HG03066 (cell line): ENCODE measurements around the gene ELP4.
"Not testable (repeated sequence)": the region's sequence is repeated elsewhere in the genome, so short reads cannot be mapped to it uniquely, and the experiment has no call there.

Experiments used
- ATAC-seq: cut with Tn5 transposase; IDR thresholded peaks from one replicate; pipeline ENCODE4 v1.9.1; 2021; ENCODE audit warnings: low read depth; ENCODE audit not compliant: unreplicated experiment

Gene ELP4

DNA sequence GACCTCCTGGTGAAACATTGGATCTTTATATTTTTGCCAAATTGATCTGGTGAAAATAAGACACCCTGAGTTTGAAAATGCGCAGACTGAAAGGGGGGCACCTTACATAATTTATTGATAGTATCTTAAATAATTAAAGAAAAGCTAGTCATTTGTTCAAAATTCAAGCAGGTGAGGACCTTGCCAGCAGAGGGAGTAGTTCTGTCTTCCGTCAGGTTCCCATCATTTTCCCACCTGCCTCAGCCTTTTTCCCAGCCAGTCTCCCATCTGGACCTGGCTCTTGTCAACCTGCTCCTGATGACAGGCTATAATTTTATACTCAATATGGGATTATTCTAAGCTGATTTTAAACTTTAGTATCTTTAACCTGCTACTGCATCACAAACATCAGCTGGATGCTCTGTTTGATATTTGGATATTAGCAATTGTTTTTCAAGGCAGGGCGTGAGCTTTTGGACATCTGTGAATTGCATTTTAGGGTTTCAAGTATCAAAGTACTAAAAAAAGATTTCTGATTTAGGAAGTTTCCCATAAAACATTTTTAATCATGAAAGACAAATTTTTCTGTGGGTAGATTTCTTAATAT is 132.0 kb downstream of the ELP4 start:
- no peak for ATAC-seq

DNA sequence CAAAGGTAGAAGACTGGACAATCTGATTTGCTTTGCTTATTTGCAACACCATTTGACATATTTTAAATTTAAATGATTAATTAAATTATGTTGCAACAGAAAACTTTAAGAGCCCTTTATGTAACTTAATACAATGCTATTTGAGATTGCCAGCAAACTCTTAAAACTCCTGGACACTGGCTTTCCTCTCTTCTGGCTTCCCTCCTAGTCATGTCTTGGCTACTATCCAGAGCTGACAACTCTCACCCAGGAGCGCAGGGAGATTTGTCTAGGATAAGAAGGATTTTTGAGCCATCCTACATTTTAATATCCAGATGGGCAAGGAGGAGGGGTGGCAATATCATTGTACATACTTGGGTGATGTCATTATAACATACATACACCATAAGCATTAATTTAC is 134.3 kb downstream of the ELP4 start:
- ATAC-seq: no peak

DNA sequence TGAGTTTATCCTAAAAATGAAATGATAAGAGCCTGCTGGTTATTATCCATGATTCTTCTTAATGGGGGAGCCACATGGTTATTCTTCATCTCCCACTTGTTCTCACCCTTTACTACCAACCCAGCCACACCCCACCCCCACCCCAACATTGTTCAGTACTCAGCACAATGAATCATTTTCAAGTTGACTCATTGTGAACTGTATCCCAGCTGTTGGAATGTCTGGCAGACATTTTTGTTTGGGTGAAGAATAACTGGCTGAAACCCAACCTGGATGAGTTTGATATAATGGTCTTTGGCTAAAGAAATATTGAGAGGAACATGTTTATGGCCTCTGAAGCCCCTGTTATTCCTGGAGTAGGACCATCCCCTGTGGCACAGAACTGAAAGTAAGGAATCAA is 136.2 kb downstream of the ELP4 start:
- no peak for ATAC-seq

DNA sequence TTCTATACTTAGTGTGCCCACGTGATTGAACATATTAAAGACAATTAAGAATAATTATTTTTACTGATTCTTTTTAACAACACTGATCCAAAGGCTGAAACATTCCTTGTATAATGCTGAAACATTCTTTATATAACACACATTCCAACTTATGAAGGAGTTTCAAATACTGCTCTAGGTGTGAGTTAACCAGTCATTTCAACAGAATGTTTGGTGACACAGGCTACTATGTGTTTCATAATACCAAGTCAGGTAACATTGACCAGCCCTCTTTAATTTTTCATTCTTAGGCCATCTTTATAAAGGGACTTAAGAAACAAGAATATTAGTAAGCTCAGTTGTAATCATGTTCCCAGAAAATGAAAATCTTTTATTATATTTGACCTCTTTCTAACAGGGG is 136.6 kb downstream of the ELP4 start:
- ATAC-seq: no peak

DNA sequence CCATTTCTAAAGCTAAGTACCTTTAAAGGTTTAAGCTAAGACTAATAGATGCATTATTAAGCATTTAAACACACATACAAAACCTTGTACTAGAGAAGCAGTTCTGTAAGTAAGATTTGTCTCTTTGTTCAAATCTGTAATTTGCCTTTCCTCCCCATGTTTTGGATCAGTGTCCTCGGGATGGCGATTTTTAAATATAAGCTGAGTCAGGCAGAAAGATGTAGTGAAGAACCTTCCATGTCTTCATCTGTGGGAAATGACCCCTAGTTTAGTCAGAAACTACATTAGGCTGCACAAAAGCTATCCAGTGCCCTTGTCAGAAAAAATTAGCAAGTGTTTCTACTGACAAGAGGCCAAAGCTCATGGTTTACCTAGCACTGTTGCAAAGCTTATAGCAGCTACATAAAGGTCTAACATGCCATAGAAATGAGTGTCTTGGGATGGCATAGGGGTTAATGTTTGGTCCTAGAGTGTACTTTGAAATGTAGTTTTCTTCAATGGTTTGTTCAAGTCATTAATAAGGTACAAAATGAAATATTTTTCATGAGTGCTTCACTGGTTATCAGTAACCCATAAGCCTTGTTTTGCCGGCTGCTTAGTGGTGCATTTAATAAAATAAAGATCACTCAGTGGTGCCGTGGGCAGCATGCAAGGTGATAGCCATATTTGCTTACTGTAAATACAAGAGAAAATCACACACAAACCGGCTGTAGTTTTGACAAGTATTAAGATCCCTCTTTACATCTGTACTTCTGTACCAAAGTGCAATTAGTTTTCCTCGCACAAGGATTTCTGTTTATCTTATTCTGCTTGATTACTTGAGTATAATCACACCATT is 139.8 kb downstream of the ELP4 start:
- no peak for ATAC-seq

DNA sequence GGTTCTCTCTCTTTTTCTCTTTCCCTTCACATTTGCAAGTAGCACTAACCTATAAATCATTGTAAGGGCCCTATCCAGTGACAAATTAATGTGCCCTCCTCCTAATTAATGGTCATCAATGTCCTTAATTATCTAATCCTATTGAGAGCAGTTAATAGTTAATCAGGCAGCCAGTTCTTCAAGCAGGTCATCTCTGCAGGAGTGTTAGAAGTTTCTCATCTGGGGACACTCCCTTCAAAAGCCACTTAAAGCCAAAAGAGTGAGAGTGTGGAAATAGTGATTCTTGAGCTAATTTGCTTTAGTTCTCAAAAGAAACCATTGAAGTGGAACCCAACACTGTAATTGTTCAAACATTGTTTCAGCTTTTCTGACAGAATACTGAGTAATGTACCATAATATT is 141.6 kb downstream of the ELP4 start:
- ATAC-seq: no peak

DNA sequence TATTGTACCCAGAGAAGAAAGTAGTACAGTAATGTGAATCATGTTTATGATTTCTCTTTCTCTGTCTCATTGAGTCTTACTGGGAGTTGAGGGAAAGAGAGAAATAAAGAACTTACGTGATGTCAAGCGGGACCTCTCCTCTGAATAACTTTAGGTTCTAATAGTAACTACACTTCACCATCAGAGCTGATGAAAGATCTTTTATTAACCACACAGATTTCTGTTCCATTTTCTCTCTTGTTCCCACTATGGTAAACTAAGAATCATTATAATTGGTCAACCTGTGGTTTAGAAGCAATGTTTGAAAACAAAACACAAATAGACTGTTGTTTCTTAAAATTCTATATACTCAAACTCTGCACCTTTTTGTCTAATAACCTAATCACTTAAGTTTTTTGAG is 142.3 kb downstream of the ELP4 start:
- peak; percentile 78 for ATAC-seq

DNA sequence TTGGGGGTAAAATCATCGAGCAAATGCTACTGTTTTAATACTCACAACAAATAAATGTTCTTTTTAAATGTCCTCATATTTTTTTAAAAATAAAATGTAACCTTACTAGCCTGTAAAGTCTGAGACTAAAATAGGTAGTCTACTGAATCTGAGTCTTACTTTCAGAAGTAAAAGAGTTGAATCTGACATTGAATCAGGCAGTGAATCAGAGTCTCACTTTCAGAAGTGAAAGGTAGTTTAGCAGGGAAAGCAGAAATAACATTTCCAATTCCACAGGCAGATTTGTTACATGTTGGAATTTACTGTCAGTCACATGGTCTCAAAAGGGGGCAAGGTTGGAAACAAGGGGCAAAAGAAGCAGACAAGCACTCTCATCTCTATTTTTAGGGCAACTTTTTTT is 143.0 kb downstream of the ELP4 start:
- ATAC-seq: peak; percentile 66

DNA sequence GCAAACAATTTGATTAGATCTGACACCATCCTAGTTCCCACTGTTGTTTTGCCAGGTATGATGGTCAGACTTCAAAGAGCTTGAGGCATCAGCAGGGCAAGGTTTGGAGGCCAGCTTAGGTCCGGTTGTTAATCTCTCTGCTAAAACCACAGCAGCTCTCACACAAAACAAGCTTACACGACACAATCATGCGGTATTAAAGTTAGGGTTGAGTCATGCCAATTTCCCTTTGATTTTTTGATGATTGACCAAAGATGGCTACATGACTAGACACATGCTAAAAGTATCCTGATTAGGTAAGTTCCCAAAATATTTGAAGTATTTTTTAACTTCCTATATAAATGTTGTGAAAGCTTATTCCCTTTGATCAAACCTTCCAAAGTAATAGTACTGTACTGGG is 145.9 kb downstream of the ELP4 start:
- no peak for ATAC-seq

DNA sequence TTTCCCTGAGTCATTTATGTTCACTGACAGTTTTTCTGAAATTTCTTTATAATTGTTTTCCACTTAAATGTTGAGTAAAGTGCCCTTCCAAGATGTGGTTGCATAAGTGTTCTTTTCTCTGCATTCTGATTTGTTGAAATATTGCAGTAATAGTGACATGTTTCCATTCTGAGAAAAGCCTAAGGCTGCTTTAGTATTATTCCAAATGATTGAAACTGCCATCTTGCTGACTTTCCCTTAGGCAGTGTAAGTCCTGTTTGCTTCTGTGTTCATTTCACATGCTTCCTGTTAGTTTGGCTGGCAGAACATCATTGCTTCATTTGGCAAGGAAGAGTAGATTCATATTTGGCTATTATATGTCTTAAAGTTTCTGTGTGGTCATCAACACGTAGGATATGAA is 146.5 kb downstream of the ELP4 start:
- no peak for ATAC-seq

DNA sequence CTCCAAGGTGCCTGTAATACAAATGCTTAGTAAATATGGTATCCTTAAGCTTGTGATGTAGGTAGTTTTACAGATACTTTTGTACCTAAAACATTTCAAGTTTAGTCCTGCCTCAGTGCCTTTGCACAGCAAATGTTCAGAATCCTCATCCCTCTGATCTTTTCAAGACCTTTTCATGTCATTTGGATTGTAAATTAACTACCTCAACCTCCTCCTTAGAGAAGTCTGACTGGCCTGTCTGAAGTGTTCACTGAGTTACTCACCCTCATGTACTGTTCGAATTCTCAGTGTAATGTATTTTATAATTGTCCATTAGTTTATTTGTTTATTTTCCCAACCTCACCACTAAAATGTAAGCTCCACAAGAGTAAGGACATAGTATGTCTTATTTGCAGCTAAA is 147.5 kb downstream of the ELP4 start:
- no peak for ATAC-seq

DNA sequence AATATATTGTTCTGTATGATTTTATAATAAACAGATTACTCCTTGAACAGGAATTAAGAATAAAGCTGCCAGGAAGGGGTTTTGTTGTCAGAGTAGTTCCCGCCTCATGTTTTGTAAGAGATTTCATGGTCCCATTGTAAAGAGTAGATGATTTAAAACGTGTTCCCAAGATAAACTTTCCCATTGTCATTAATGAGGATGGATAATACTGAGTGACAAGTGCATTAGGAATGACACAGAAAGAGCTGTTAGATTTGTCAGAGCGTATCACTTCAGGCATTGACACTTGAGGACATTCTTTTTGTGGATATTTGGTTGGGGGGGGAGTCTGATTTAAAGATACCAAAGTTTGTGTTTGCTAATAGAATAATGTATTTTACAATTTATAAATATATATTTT is 154.6 kb downstream of the ELP4 start:
- ATAC-seq: no peak

DNA sequence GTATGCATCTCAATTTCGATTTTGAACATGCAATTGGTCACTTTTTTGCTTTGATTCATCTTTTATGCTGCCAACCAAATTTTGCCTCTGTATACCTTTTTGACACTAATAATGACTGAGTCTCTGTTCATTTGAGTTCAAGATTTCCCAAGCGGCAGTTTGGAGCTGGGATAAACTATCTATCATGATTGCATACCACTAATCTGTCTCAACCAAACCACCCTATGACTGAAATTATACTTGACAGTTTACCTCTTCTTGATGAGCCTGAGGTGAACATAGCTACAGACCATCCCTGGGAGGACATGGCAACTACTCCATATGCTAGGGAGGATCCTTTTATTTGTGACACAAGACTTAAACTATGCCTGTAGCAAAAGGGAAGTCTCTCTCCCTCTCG is 155.4 kb downstream of the ELP4 start:
- ATAC-seq: no peak

DNA sequence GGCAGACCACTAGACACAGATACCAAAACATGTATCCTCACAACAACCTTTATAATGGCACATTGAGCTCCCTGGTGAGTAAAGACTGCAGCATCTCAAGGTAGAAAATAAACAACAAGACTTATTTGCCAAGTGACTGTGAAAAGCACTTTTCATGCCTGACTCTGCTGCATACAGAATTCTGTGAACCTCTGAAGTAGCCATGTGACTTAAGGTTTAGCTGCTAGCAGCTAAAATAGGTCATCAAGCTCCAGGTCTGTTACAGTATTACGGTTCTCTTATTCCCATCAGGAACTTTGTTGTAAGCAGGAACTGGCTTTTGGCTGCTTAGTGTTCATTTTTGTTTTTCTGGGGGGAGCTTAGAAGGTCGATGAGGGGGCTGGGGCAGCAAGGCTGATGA is 162.1 kb downstream of the ELP4 start:
- ATAC-seq: no peak

DNA sequence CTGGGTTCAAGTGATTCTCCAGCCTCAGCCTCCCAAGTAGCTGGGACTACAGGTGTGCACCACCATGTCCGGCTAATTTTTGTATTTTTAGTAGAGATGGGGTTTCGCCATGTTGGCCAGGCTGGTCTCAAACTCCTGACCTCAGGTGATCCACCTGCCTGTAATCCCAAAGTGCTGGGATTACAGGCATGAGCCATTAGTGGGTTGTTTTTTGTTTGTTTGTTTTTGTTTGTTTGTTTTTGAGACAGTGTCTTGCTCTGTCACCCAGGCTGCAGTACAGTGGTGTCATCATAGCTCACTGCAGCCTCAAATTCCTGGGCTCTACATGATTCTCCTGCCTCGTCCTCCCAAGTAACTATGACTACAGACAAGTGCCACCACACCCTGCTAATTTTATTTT is 163.5 kb downstream of the ELP4 start:
- not testable (repeated sequence) for ATAC-seq

DNA sequence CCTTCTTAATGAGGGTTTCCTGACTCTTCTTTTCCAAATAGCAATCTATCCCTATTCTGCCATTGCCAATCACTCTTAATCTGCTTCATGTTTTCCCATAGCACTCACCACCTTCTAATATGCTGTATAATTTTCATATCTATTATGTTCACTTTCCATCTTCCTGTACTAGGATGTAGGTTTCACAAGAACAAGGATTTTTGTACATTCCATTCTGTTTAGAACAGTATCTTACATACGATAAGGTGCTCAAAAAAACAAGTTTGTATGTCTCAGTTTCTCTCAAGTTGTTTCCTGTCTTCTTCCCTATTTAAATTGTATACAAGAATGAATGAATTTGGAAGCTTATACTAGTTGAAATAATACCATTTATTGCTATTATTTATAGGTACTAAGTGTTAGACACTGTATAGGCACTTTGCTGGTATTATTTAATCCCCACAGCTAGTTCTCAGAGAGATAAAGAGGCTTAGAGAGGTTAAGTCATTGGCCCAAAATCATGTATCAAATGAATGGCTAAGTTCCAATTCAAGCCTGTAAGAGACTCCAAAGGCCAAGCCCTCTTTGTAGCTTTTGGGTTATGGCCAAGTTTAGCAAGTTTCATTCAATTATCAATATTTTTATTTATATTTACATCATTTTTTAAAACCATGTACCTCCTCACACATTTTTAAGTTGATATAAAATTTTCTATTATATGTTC is 166.9 kb downstream of the ELP4 start:
- no peak for ATAC-seq

DNA sequence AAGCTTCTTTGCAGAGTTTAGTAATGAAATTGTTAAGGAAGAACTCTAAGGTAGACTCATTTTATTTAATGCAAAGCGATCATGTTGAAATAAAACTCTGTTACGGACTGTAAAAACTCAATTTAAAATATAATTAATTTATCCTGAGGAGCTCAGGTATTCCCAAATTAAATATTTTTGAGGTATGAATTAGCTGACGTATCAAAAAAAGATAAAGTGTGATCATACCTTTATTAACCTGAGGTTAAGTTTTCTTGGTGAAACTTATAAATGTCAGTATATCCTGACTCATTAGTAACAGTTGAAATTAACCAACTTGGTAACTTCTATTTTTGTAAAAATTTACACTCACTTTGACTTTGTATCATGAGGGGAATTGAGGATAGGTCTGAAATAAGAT is 171.2 kb downstream of the ELP4 start:
- ATAC-seq: no peak

DNA sequence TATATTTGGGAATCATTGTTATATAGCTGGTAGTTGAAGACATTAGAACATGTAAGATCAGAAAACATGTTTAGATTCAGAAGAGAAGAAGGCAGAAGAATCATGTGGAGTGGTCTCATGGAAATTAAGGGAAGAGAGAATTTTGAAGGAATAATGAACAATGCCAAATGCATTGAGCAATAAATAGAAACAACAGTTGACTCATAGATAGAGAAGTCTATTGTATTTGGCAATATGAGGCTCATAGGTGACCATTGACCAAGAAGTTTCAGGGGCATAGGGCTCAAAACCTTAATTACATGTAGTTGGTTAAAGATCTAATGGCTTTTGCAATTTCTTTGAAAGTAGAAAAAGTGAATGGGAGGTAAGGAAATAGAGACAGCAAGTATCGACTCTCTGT is 177.7 kb downstream of the ELP4 start:
- no peak for ATAC-seq

DNA sequence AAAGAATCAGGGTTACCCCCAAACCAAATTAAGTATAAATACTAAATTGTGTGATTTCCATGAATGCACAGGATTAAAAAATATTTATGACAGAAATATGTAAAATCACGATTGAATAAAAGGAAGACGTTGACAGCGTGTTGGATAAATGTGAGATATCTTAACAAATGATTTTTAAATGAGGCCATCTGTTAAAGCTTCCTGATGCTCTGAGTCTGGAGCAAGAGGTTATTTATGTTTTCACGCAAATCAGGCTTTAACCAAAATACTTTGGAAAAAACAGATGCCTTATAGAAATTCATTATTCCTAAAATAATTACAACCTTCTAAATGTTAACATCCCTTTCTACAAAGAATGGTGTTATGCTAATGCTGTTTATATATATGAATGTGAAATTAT is 178.3 kb downstream of the ELP4 start:
- no peak for ATAC-seq

DNA sequence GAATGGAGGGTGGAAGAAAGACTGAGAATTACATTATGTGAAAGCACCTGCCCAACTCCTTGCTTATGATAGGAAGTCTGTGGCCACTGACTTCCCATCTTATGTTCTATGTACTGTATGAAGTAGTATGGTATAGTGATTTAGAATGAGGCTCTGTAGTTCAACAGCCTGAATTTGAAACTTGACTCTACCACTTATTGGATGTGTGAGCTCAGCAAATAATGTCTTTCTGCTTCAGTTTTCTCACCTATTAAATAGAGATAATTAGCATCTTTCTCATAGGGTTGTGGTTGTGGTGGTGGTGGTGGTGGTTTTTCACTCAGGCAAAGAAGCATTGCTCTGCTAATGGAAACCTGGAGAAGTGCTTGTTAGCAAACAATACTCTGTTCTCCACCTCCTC is 180.0 kb downstream of the ELP4 start:
- no peak for ATAC-seq

DNA sequence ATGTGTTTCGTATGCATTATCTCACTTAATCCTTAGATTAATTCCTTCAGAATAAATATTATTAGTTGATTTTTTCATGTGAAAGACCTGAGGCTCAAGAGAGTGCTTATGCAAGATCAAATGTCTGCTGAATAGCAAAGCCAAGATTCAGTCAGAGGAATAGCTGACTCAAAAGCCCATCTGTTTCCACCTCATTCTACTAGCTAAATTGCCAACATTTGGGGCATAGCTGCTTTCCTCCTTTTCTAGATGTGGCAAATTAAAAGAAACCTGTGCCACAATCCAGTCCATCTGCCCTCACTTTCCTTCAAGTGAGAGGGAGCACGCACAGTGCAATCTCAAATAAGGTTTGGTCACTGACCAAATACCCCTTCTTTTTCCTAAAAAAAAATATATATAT is 180.5 kb downstream of the ELP4 start:
- no peak for ATAC-seq

DNA sequence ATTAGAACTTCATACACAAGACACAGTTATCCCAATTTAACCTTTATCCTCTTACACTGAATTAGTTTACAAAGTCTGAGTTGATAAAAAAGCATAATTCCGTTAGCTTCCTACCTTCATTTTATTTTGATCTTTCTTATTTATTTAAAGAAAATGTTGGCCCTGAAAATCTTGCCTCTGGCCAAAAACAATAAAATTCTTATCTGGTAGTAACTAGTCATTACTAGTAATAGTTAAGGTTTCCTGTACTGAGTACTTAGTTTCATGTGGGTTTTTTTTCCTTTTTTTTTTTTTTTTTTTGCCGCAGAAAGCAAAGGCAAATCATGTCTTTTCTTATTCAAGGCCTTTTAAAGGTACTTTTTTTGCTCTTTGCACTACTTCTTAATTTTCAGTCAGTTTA is 180.9 kb downstream of the ELP4 start:
- ATAC-seq: no peak
